ENCODE results near the gene SBF2. TPM values are rescaled to one million over a fixed set of nuclear protein-coding genes. Genes with fewer than 3 reads are reported as not detected.
A peak's percentile ranks its signal among the peaks of the same experiment; 100 is the strongest.

The SBF2 gene
- total RNA-seq, 1 experiment from 2014 or later = 31.3 TPM

DNA sequence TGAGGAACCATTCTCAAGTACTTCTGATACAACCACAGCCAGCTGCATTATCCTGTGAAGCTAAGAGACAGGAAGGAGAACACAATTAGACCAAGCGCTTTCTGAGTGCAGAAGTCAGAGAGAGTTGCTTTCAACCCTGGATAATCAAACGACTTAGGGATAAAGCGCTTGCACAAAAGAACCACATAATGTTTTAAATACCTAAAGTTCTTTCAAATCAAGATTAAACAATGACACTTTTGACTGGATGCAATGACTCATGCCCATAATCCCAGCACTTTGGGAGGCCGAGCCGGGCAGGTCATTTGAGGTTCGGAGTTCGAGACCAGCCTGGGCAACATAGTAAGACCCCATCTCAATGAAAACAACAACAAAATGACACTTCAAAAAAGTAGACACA, 485.1 kb downstream of the SBF2 start:
- CTCF ChIA-PET = no interaction called here

DNA sequence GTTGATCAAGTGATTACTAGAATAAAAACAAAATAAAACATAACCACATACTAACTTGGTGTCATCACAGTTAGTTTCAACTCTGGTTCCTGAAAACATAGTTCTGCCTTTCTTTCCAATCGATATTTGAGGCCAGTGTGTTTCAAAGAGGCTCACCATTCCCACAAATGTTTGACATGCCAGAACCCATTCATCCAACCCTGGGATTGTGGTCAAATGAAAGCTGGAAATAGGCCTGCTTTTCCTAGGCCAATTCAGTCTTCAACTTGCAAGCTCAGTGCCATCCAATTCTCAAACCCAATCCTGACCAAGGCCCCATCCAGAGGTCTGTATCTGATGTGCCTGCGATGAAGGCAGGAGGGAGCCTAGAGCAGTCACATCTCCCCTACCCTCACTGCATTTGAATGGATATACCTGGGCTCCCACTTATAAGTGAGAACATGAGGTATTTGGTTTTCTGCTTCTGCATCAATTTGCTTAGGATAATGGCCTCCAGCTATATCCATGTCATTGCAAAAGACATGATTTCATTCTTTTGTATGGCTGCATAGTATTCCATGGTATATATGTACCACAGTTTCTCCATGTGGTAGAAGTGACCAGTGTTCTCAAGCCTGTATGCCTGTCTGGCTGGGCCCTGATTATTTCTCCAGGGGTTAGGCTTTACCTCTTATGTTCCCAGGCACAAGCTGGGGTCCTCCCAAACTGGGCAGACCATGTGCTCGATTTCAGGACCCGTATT, 486.9 kb downstream of the SBF2 start:
- H3K79me2 ChIP-seq (ENCODE audit: low read length) = no peaks in the 10 kb centered on the region
- H3K9ac ChIP-seq (ENCODE audit: low read length) = no peak overlapping the region
- TF ChIP-seq EZH2phosphoT487 (IDR thresholded peaks at IDR 0.05; ENCODE audit: borderline replicate concordance, low read length) (no peak), EZH2 (IDR thresholded peaks at IDR 0.05; ENCODE audit: low read length, unreplicated experiment) (no peak)
- TF ChIP-seq, protein P1, sequence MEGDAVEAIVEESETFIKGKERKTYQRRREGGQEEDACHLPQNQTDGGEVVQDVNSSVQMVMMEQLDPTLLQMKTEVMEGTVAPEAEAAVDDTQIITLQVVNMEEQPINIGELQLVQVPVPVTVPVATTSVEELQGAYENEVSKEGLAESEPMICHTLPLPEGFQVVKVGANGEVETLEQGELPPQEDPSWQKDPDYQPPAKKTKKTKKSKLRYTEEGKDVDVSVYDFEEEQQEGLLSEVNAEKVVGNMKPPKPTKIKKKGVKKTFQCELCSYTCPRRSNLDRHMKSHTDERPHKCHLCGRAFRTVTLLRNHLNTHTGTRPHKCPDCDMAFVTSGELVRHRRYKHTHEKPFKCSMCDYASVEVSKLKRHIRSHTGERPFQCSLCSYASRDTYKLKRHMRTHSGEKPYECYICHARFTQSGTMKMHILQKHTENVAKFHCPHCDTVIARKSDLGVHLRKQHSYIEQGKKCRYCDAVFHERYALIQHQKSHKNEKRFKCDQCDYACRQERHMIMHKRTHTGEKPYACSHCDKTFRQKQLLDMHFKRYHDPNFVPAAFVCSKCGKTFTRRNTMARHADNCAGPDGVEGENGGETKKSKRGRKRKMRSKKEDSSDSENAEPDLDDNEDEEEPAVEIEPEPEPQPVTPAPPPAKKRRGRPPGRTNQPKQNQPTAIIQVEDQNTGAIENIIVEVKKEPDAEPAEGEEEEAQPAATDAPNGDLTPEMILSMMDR (conservative IDR thresholded peaks at IDR 0.05; ENCODE audit: low read depth, low read length) = no peak
- no peaks in the 10 kb centered on the region for H3K4me1 ChIP-seq (ENCODE audit: insufficient read depth, low read length)
- ChIA-PET POLR2A (ENCODE audit: unreplicated experiment) (no interaction called here), CTCF (no interaction called here)
- H3K27me3 ChIP-seq (ENCODE audit: low read length) = no peaks in the 10 kb centered on the region
- no peak overlapping the region for H2AFZ ChIP-seq (ENCODE audit: low read length)
- H3K36me3 ChIP-seq (ENCODE audit: low read depth, low read length) = peaks cover 9% of the 10 kb centered on the region; the same call in 1 of the 2 replicates
- no peaks in the 10 kb centered on the region for H4K20me1 ChIP-seq (ENCODE audit: low read length)
- H3K4me2 ChIP-seq (ENCODE audit: low read length) = no peak overlapping the region
- DNase-seq = no peak
- no peaks in the 10 kb centered on the region for H3K9me3 ChIP-seq (ENCODE audit: low read length)
- H3K27ac ChIP-seq (ENCODE audit: low read length) = no peak overlapping the region
- intact Hi-C loops (cut with micrococcal nuclease) = no loop called here
- H3K4me3 ChIP-seq (ENCODE audit: low read length) = no peak overlapping the region
- no peaks in the 10 kb centered on the region for H3K9me2 ChIP-seq (replicated peaks; ENCODE audit: low read length)
- no peak for ATAC-seq
- no peaks in the 10 kb centered on the region for H3F3A ChIP-seq (ENCODE audit: low read length, unreplicated experiment)
- no TSS peak for BruUV-seq (replicated peaks)

More for the DNA sequence above, 485.1 kb downstream of the SBF2 start:
- no peak overlapping the region for H2AFZ ChIP-seq (ENCODE audit: low read length)
- peaks cover 9% of the 10 kb centered on the region; the same call in 1 of the 2 replicates for H3K36me3 ChIP-seq (ENCODE audit: low read depth, low read length)
- intact Hi-C loops (cut with micrococcal nuclease) = no loop called here
- POLR2A ChIA-PET (ENCODE audit: unreplicated experiment) = no interaction called here
- H4K20me1 ChIP-seq (ENCODE audit: low read length) = no peaks in the 10 kb centered on the region
- H3K27me3 ChIP-seq (ENCODE audit: low read length) = no peaks in the 10 kb centered on the region
- H3K79me2 ChIP-seq (ENCODE audit: low read length) = no peaks in the 10 kb centered on the region
- no TSS peak for BruUV-seq (replicated peaks)
- H3K9me2 ChIP-seq (replicated peaks; ENCODE audit: low read length) = no peaks in the 10 kb centered on the region
- no peak overlapping the region for H3K27ac ChIP-seq (ENCODE audit: low read length)
- no peaks in the 10 kb centered on the region for H3K9me3 ChIP-seq (ENCODE audit: low read length)
- H3F3A ChIP-seq (ENCODE audit: low read length, unreplicated experiment) = no peaks in the 10 kb centered on the region
- H3K4me3 ChIP-seq (ENCODE audit: low read length) = no peak overlapping the region
- no peak for ATAC-seq
- no peak for TF ChIP-seq EZH2 (IDR thresholded peaks at IDR 0.05; ENCODE audit: low read length, unreplicated experiment)
- no peak overlapping the region for H3K4me2 ChIP-seq (ENCODE audit: low read length)
- no peak overlapping the region for H3K9ac ChIP-seq (ENCODE audit: low read length)
- peak; percentile 18 for DNase-seq
- H3K4me1 ChIP-seq (ENCODE audit: insufficient read depth, low read length) = no peaks in the 10 kb centered on the region

DNA sequence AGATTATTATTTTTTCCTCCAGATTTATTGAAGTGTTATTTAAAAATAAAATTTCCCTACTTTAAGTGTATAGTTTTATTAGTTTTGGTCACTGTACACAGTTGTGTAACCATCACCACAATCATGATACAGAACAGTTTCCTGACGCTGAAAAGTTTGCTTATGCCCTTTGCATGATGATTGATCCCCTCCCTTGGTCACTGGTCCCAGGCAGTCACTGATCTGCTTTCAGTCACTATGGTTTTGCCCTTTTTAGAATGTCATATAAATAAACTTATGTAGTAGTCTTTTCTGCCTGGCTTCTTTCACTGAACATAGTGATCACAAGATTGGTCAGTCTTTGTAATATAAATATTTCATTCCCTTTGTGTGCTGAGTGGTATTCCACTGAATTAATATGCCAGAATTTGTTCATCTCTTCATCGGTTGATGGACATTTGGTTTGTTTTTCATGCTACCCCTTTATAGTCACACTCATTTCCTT, 489.6 kb downstream of the SBF2 start:
- Histone ChIP-seq H3K4me2 (ENCODE audit: low read length) (no peak overlapping the region), H3K27ac (ENCODE audit: low read length) (no peak overlapping the region), H3K9me2 (replicated peaks; ENCODE audit: low read length) (no peaks in the 10 kb centered on the region), H3K27me3 (ENCODE audit: low read length) (no peaks in the 10 kb centered on the region), H3K36me3 (ENCODE audit: low read depth, low read length) (peaks cover 9% of the 10 kb centered on the region; the same call in 1 of the 2 replicates), H3K4me1 (ENCODE audit: insufficient read depth, low read length) (no peaks in the 10 kb centered on the region), H3K9ac (ENCODE audit: low read length) (no peak overlapping the region), H4K20me1 (ENCODE audit: low read length) (no peaks in the 10 kb centered on the region), H3K4me3 (ENCODE audit: low read length) (no peak overlapping the region), H3F3A (ENCODE audit: low read length, unreplicated experiment) (no peaks in the 10 kb centered on the region), H3K79me2 (ENCODE audit: low read length) (no peaks in the 10 kb centered on the region), H2AFZ (ENCODE audit: low read length) (no peak overlapping the region), H3K9me3 (ENCODE audit: low read length) (no peaks in the 10 kb centered on the region)
- CTCF ChIA-PET = no interaction called here
- no TSS peak for BruUV-seq (replicated peaks)
- POLR2A ChIA-PET (ENCODE audit: unreplicated experiment) = no interaction called here
- no peak for ATAC-seq
- TF ChIP-seq EZH2 (IDR thresholded peaks at IDR 0.05; ENCODE audit: low read length, unreplicated experiment) (no peak), EZH2phosphoT487 (IDR thresholded peaks at IDR 0.05; ENCODE audit: borderline replicate concordance, low read length) (no peak)
- TF ChIP-seq, protein P1 (conservative IDR thresholded peaks at IDR 0.05; ENCODE audit: low read depth, low read length) = no peak
- DNase-seq = no peak
- intact Hi-C loops (cut with micrococcal nuclease) = no loop called here
